ENCODE data around the gene LCE1A.

LCE1A gene

DNA sequence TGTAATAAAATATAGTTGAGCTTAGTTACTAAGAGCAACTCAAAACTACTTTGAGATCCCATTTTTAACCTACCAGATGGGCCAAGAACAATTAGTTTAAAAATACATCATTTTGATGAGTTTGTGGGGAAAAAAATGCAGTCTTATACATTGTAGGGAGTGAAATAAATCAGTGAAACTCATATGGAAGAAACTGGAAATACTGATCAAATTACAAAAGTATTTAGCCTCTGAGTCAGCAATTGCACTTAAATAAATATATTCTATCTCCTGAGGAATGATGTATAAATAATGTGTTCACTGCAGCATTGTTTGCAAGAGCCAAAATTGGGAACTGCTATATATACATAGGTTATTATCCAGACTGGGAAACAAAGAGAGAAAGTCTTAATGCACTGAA lies 46.2 kb downstream of the LCE1A start (continued):
- TF ChIP-seq, protein P1, sequence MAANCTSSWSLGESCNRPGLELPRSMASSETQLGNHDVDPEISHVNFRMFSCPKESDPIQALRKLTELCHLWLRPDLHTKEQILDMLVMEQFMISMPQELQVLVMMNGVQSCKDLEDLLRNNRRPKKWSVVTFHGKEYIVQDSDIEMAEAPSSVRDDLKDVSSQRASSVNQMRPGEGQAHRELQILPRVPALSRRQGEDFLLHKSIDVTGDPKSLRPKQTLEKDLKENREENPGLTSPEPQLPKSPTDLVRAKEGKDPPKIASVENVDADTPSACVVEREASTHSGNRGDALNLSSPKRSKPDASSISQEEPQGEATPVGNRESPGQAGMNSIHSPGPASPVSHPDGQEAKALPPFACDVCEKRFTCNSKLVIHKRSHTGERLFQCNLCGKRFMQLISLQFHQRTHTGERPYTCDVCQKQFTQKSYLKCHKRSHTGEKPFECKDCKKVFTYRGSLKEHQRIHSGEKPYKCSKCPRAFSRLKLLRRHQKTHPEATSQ (tag by site-specific recombination; IDR thresholded peaks at IDR 0.05): no peak

DNA sequence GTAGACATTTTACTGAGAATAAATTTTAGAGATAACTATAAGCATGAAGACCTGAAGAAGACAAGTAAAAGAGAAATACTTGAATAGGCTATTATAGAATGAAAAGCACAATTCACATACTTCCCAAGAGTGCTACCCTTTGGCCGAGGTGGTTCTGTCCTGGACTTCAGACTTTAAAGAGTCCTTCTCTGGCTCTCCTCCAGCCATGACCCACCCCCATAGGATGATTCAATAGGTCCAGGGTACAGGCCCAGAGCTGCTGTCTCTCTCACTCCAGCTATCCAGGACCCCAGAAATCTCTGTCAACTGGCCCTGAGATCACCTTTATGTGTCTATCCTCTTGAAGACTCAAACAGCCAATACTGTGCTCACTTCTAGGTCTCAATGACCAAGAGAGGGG lies 49.6 kb downstream of the LCE1A start:
- no peak overlapping the region for H3K4me3 ChIP-seq (ENCODE audit: low read depth, low read length)
- no peaks in the 10 kb centered on the region for H3K36me3 ChIP-seq (ENCODE audit: control insufficient read depth in 2 of 2, insufficient read depth in 1 of 2, low read length in 2 of 2)
- H3K9me3 ChIP-seq (ENCODE audit: control insufficient read depth, insufficient read depth, low read depth, low read length): no peaks in the 10 kb centered on the region
- ChIA-PET POLR2A (no interaction called here), CTCF (interaction anchor here (0.6 to 1.4 kb wide), 2 partner anchors 114 to 316 kb away, joined by 3 to 7 read pairs; no protein-coding TSS in a partner anchor)
- TF ChIP-seq ZNF302 (tag by site-specific recombination; IDR thresholded peaks at IDR 0.05; ENCODE audit: low read depth) (no peak), BCL11A (tag by site-specific recombination; IDR thresholded peaks at IDR 0.05; ENCODE audit: low read depth) (no peak), ZNF391 (tag by site-specific recombination; IDR thresholded peaks at IDR 0.05; ENCODE audit: borderline replicate concordance, low read depth) (no peak), ZNF292 (tag by site-specific recombination; IDR thresholded peaks at IDR 0.05; ENCODE audit: borderline replicate concordance, low read depth) (no peak), SETDB1 (IDR thresholded peaks at IDR 0.05; ENCODE audit: insufficient read length, low read length) (no peak), ZBTB20 (tag by site-specific recombination; IDR thresholded peaks at IDR 0.05) (no peak), ZBTB17 (tag by site-specific recombination; IDR thresholded peaks at IDR 0.05) (no peak), ZNF555 (tag by site-specific recombination; conservative IDR thresholded peaks at IDR 0.05) (no peak), ZNF561 (tag by site-specific recombination; IDR thresholded peaks at IDR 0.05; ENCODE audit: borderline replicate concordance) (no peak), ZNF114 (tag by site-specific recombination; IDR thresholded peaks at IDR 0.05) (no peak), BCL11B (tag by site-specific recombination; IDR thresholded peaks at IDR 0.05; ENCODE audit: low read depth) (no peak), ZNF560 (tag by site-specific recombination; IDR thresholded peaks at IDR 0.05; ENCODE audit: borderline replicate concordance) (no peak), ZNF266 (tag by site-specific recombination; IDR thresholded peaks at IDR 0.05; ENCODE audit: low read depth) (no peak)
- TF ChIP-seq, protein P2, sequence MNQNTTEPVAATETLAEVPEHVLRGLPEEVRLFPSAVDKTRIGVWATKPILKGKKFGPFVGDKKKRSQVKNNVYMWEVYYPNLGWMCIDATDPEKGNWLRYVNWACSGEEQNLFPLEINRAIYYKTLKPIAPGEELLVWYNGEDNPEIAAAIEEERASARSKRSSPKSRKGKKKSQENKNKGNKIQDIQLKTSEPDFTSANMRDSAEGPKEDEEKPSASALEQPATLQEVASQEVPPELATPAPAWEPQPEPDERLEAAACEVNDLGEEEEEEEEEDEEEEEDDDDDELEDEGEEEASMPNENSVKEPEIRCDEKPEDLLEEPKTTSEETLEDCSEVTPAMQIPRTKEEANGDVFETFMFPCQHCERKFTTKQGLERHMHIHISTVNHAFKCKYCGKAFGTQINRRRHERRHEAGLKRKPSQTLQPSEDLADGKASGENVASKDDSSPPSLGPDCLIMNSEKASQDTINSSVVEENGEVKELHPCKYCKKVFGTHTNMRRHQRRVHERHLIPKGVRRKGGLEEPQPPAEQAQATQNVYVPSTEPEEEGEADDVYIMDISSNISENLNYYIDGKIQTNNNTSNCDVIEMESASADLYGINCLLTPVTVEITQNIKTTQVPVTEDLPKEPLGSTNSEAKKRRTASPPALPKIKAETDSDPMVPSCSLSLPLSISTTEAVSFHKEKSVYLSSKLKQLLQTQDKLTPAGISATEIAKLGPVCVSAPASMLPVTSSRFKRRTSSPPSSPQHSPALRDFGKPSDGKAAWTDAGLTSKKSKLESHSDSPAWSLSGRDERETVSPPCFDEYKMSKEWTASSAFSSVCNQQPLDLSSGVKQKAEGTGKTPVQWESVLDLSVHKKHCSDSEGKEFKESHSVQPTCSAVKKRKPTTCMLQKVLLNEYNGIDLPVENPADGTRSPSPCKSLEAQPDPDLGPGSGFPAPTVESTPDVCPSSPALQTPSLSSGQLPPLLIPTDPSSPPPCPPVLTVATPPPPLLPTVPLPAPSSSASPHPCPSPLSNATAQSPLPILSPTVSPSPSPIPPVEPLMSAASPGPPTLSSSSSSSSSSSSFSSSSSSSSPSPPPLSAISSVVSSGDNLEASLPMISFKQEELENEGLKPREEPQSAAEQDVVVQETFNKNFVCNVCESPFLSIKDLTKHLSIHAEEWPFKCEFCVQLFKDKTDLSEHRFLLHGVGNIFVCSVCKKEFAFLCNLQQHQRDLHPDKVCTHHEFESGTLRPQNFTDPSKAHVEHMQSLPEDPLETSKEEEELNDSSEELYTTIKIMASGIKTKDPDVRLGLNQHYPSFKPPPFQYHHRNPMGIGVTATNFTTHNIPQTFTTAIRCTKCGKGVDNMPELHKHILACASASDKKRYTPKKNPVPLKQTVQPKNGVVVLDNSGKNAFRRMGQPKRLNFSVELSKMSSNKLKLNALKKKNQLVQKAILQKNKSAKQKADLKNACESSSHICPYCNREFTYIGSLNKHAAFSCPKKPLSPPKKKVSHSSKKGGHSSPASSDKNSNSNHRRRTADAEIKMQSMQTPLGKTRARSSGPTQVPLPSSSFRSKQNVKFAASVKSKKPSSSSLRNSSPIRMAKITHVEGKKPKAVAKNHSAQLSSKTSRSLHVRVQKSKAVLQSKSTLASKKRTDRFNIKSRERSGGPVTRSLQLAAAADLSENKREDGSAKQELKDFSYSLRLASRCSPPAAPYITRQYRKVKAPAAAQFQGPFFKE (tag by site-specific recombination; IDR thresholded peaks at IDR 0.05; ENCODE audit: borderline replicate concordance): no peak
- TF ChIP-seq, protein P3, sequence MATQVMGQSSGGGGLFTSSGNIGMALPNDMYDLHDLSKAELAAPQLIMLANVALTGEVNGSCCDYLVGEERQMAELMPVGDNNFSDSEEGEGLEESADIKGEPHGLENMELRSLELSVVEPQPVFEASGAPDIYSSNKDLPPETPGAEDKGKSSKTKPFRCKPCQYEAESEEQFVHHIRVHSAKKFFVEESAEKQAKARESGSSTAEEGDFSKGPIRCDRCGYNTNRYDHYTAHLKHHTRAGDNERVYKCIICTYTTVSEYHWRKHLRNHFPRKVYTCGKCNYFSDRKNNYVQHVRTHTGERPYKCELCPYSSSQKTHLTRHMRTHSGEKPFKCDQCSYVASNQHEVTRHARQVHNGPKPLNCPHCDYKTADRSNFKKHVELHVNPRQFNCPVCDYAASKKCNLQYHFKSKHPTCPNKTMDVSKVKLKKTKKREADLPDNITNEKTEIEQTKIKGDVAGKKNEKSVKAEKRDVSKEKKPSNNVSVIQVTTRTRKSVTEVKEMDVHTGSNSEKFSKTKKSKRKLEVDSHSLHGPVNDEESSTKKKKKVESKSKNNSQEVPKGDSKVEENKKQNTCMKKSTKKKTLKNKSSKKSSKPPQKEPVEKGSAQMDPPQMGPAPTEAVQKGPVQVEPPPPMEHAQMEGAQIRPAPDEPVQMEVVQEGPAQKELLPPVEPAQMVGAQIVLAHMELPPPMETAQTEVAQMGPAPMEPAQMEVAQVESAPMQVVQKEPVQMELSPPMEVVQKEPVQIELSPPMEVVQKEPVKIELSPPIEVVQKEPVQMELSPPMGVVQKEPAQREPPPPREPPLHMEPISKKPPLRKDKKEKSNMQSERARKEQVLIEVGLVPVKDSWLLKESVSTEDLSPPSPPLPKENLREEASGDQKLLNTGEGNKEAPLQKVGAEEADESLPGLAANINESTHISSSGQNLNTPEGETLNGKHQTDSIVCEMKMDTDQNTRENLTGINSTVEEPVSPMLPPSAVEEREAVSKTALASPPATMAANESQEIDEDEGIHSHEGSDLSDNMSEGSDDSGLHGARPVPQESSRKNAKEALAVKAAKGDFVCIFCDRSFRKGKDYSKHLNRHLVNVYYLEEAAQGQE (tag by site-specific recombination; IDR thresholded peaks at IDR 0.05): no peak
- H3K27ac ChIP-seq (ENCODE audit: extremely low read depth, low read depth, low read length): no peak overlapping the region
- H3K4me1 ChIP-seq (ENCODE audit: control insufficient read depth, insufficient read depth, low read length): no peaks in the 10 kb centered on the region
